GM12891 (cell line): Measurements from ENCODE around the gene KIAA1755.

Experiments
- POLR2AphosphoS5 ChIP-seq: IDR thresholded peaks from 2 replicates; pipeline ENCODE4 v1.6.1; 2011; ENCODE audit warnings: low read depth, low read length, control low read depth
- SPI1 ChIP-seq: IDR thresholded peaks from 2 replicates; pipeline ENCODE4 v1.6.1; 2011; ENCODE audit warnings: low read depth, low read length, control low read depth
- TAF1 ChIP-seq: IDR thresholded peaks from 2 replicates; pipeline ENCODE4 v1.6.1; 2011; ENCODE audit warnings: low read depth, low read length, control low read depth

DNA sequence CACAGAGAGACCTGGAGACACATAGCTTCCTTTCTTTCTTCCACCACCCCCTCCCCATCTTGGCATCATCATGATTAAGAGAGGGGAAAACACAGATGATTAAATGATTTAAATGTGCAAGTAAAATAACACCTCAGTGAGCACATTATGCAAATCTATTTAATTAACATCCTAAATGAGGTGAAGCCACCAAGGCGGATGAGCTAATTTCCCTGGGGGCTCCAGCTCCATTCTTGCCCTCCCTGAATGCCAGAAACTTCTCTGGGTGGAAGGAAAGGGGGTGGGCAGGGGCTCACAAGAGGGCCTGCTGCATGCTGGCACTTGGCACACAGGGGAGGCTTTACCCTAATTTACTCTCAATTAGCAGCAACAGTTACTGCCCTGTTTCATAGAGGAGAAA, 62.9 kb downstream of the KIAA1755 start:
- TF ChIP-seq POLR2AphosphoS5 (no peak), TAF1 (no peak), SPI1 (no peak)
